Measurements from ENCODE around the gene KRTAP10-10.
"Not testable (repeated sequence)": the region's sequence is repeated elsewhere in the genome, so short reads cannot be mapped to it uniquely, and the experiment has no call there.

Gene KRTAP10-10

DNA sequence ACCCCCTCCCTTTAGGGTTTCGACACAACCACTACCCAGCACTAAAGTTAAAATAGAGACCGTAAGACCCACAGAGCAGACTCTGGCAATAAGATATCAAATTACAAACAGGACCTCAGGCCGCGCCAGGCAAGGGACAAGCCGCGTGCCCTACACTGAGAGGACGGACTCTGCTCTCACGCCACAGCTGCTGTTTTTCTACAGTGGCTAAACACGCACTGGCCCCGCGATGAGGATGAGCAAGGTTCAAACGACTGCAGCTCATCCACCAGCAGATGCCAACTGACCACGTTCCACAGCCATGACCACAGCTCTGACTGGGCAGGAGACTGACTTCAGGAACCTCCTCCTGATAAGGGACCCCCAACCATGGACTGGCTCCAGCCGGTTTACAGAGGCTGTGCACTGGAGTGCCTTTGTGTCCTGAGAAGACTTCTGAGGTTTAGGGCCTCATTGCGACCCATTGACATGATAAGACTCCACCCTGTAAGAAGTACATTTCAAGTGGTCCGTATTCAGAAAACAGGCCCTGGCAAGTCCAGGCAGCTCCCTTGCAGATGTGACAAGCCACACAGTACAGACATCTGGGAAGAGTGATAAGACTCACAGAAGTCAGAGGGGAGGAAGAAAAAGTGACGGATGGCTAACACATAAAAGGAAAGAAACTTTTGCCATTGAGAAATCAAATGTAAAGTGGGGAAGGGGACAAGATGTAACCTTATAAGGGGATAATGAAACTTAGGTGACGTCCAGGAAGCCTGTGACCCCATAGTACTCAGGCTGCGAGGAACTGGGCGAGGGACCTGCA lies 43.4 kb upstream of the KRTAP10-10 start:
- TF ChIP-seq, protein P1, sequence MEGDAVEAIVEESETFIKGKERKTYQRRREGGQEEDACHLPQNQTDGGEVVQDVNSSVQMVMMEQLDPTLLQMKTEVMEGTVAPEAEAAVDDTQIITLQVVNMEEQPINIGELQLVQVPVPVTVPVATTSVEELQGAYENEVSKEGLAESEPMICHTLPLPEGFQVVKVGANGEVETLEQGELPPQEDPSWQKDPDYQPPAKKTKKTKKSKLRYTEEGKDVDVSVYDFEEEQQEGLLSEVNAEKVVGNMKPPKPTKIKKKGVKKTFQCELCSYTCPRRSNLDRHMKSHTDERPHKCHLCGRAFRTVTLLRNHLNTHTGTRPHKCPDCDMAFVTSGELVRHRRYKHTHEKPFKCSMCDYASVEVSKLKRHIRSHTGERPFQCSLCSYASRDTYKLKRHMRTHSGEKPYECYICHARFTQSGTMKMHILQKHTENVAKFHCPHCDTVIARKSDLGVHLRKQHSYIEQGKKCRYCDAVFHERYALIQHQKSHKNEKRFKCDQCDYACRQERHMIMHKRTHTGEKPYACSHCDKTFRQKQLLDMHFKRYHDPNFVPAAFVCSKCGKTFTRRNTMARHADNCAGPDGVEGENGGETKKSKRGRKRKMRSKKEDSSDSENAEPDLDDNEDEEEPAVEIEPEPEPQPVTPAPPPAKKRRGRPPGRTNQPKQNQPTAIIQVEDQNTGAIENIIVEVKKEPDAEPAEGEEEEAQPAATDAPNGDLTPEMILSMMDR (IDR thresholded peaks at IDR 0.05; ENCODE audit: borderline replicate concordance, insufficient read depth, low read depth, low read length) = no peak
- H3K4me3 ChIP-seq (ENCODE audit: low read depth, low read length) = no peak overlapping the region

DNA sequence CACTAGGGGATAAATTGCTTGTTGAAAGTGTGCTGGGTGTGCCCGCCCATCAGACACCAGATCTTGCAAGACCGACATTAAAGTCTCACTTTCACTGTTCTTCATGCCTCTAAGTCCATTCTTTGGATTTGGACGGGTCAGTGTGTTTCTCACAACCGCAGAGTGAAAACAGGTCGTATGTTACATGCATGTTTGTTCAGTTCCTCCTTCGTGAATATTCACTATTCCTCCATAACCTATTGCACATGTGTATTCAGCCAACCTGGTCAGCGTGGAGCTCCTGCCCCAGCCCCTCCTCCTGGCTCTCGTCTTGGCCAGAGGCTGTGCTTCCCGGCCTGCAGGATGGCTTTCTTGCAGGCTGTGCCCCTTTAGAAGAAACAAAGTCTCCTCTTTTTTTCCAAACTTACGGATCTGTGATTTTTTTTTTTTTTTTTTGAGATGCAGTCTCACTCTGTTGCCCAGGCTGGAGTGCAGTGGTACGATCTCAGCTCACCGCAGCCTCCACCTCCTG lies 42.7 kb upstream of the KRTAP10-10 start:
- no peak overlapping the region for H3K4me3 ChIP-seq (ENCODE audit: low read depth, low read length)
- TF ChIP-seq, protein P1 (IDR thresholded peaks at IDR 0.05; ENCODE audit: borderline replicate concordance, insufficient read depth, low read depth, low read length) = no peak

DNA sequence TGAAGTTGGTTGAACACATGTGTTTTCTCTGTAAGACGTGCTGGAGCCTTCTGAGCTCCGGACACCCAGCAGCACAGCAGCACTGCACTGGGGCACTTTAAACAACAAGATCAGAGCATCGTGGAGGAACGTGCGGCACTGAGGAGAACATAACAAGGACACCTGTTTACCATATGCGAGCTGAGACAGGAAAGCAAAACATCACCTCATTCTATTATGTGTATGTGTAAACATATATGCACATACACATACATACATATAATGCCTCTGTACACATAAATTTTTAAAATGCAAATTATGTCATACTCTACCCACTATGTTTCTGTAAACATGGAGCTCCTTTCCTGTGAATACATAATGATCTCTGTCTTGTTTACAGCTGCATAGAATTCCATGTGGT lies 41.6 kb upstream of the KRTAP10-10 start:
- H3K4me3 ChIP-seq (ENCODE audit: low read depth, low read length) = no peak overlapping the region
- TF ChIP-seq, protein P1 (IDR thresholded peaks at IDR 0.05; ENCODE audit: borderline replicate concordance, insufficient read depth, low read depth, low read length) = no peak

DNA sequence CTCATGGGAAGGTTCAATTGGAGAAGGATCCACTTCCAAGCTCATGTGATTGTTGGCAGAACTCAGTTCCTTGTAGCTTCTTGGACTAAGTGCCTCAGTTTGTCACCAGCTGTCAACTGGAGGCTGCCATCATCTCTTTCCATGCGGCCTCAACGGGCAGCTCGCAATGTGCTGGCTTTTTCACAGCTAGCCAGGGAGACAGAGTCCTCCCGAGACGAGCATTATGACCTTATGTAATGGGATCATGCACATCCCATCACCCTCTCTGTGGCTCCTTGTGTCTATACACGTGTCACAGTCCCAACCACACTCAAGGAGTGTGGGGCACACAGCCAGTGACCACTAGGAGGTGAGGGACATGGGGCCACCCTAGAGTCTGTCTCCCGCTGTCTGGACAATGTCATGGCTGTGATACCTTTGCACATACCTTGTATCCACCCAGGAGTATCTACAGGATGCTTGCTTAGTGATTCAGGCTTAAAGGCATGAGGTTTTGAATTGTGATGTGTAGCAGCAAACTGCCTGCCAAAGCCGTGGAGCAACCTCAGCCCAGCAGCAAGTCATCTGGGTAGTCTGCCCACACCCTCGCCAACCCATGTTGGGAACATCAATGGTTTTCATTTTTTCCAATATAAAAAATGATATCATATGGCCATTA lies 41.0 kb upstream of the KRTAP10-10 start:
- TF ChIP-seq, protein P1 (IDR thresholded peaks at IDR 0.05; ENCODE audit: borderline replicate concordance, insufficient read depth, low read depth, low read length) = no peak

DNA sequence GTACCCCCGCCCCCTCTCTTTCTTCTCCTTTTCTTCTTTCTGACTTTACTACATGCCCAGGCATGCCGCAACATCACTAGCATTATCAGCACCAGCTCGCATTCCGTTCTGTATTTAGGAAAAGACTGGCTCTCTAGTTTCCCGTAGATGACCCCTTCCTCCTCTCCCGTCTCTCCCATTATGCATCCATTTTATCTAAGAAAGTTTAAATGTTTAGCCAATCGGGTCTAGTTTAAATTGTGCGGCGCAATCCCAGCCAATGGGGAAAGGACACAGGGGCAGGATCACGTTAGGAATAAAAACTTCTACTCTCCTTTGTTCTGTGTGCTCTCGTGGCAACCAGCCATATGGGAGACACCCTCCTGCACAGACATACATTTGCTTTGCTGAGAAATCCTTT lies 39.1 kb upstream of the KRTAP10-10 start:
- TF ChIP-seq, protein P1 (IDR thresholded peaks at IDR 0.05; ENCODE audit: borderline replicate concordance, insufficient read depth, low read depth, low read length) = no peak
- no peak overlapping the region for H3K4me3 ChIP-seq (ENCODE audit: low read depth, low read length)

More for the DNA sequence above, 41.0 kb upstream of the KRTAP10-10 start:
- no peak overlapping the region for H3K4me3 ChIP-seq (ENCODE audit: low read depth, low read length)

DNA sequence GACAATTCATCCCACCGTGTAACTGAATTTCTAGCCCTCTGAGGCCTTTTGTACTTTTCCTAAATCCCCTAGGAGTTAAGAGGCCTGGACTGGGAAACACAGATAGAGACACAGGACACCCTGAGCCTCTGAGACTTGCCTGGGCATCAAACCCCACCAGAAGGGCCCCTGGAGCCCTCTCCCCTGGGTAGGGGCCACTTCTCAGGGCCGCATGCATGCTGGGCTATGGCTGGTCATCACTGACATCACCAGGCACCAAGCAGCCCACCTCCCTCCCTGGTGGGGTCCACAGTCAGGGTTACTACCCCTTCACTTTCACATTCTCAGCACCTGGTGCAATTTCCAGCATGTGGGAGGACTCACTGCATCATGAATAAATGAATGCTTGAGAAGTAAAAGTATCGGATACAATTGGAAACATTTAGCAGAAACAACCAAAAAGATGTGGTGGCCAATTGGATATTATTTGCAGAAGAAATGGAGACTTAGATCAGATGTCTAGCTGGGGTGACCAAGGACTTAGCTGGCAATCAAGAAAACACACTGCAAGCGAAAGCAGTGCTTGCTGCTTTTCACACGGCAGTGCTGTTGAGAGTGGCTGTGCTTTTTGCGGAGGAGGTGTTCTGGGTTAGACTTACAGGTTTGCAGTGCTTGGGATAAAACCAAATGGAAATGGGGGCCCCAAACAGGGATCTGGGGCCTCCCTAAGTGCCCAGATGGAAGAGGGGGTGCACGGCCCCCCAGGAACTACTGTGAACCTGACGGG lies 37.7 kb upstream of the KRTAP10-10 start:
- H3K4me3 ChIP-seq (ENCODE audit: low read depth, low read length) = no peak overlapping the region
- TF ChIP-seq, protein P1 (IDR thresholded peaks at IDR 0.05; ENCODE audit: borderline replicate concordance, insufficient read depth, low read depth, low read length) = no peak

DNA sequence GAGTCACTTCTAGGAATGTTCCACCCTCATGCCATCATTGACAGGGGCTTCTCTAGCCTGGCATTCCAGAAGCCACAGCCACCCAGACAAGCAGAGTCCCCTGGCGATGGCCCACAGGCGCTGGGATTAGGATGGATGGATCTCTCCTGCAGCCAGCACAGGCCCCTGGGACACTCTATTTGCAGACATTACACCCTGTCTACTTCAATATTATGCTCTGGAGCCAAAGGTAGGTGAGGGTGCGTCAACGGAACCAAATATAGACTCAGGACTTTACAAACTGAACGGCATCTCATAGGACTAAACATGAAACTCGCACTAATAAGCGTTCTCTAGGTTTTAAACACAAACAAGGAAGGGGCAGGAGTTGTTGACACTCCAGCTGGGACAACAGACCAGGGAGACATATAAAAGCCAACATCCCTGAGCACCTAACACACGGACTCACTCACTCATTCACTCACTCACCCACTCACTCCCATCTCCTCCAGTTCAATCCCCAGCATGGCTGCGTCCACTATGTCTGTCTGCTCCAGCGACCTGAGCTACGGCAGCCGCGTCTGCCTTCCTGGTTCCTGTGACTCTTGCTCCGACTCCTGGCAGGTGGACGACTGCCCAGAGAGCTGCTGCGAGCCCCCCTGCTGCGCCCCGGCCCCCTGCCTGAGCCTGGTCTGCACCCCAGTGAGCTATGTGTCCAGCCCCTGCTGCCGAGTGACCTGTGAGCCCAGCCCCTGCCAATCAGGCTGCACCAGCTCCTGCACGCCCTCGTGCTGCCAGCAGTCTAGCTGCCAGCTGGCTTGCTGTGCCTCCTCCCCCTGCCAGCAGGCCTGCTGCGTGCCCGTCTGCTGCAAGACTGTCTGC lies 36.8 kb upstream of the KRTAP10-10 start, which contains the start of gene KRTAP10-7:
TSS of gene KRTAP10-7 (plus strand) at position 480 of the 861 bp plus-strand sequence. CDS start at position 505, 25 bp downstream.
- H3K4me3 ChIP-seq (ENCODE audit: low read depth, low read length) = not testable (repeated sequence)

DNA sequence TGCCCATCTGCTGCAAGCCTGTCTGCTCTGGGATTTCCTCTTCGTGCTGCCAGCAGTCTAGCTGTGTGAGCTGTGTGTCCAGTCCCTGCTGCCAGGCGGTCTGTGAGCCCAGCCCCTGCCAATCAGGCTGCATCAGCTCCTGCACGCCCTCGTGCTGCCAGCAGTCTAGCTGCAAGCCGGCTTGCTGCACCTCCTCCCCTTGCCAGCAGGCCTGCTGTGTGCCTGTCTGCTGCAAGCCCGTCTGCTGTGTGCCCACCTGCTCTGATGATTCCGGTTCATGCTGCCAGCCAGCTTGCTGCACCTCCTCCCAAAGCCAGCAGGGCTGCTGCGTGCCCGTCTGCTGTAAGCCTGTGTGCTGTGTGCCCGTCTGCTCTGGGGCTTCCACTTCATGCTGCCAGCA lies 36.1 kb upstream of the KRTAP10-10 start:
- not testable (repeated sequence) for H3K4me3 ChIP-seq (ENCODE audit: low read depth, low read length)

Measured in GM12875 (cell line).